Left cardiac atrium (tissue), 4 donors: ENCODE measurements around the gene CHST11. TPM values are rescaled to one million over a fixed set of nuclear protein-coding genes. Genes with fewer than 3 reads are reported as not detected.
"Not testable (repeated sequence)": the region's sequence is repeated elsewhere in the genome, so short reads cannot be mapped to it uniquely, and the experiment has no call there.

ENCODE experiments used
- ATAC-seq, 2 donors: fragments of 200-7000 bp; cut with Tn5 transposase; one replicate each; pipeline ENCODE4 v1.9.1; 2020; ENCODE audit warnings: mild to moderate bottlenecking in 2 of 2, moderate library complexity in 2 of 2
- DNase-seq: peaks from one replicate; pipeline ENCODE4 v3.0.0-alpha.2; 2020
- intact Hi-C, 2 donors: fragments of 100-400 bp; cut with DNase I; formaldehyde crosslinking; loops; one replicate each; pipeline versions ENCODE4 v1.14.1 to v1.15.1; 2022 to 2023
- microRNA-seq, 2 donors: library from miRNA; unstranded; fragments of <30 nt; microRNA quantifications; one replicate each; pipeline ENCODE4 v1.2.0, GENCODE V29; 2020
- total RNA-seq, 2 donors: library from RNA; stranded (reverse); fragmentation: NEBNext Ultra II Directional; extraction: Animal tissue kit (Norgen Biotek cat#: 25700); gene quantifications; one replicate each; pipeline ENCODE4 v1.2.1, GENCODE V29; 2021
- donor health status: DM: no; HTN: yes; CAD: no.
- donor health status: DM: no; HTN: yes; CAD: no; lungs with severe emphysema.
- donor health status: DM: yes; HTN: yes; CAD: no.
- donor health status: Dilated cardiomyopathy.

CHST11 gene
- total RNA-seq, 2 donors from 2014 or later = 12.9 to 17.7 TPM

GRCh38 chr12:104802208-104802607 lies 345.5 kb downstream of the CHST11 start:
- no peak for ATAC-seq
- DNase-seq = no peak
- intact Hi-C loops = no loop called here

GRCh38 chr12:104805186-104805585 lies 348.4 kb downstream of the CHST11 start:
- ATAC-seq (no peak), DNase-seq (no peak)
- intact Hi-C loops = no loop called here

DNA sequence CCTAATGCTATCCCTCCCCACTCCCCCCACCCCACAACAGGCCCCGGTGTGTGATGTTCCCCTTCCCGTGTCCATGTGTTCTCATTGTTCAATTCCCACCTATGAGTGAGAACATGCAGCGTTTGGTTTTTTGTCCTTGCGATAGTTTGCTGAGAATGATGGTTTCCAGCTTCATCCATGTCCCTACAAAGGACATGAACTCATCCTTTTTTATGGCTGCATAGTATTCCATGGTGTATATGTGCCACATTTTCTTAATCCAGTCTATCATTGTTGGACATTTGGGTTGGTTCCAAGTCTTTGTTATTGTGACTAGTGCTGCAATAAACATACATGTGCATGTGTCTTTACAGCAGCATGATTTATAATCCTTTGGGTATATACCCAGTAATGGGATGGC lies 349.4 kb downstream of the CHST11 start:
- ATAC-seq, DNase-seq, intact Hi-C loops: not testable (repeated sequence)

DNA sequence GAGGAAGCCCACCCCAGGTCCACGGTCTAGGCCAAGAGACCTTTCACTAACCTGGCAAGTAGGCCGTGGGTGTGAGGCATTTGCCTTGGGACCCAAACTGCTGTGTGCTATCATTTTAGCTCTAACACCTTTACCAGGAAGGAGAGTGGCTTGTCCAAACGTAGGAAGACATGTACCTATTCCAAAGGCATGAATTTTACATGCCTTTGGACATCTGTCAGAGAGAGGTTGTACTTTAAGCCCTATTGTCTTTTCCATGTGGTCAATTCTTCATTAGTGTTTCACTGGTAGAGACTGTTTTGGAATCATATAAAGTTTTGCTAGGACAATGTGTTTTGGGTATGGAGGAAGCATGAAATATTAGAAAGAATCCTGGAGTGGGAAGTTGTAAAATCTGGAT lies 352.5 kb downstream of the CHST11 start:
- no peak for ATAC-seq
- no peak for DNase-seq
- intact Hi-C loops = no loop called here

GRCh38 chr12:104809706-104810385 lies 353.1 kb downstream of the CHST11 start:
- DNase-seq (no peak), ATAC-seq (no peak)
- intact Hi-C loops = no loop called here

Small RNA genes lying within 50 kb of the gene (microRNA-seq; reads per million reads assigned to microRNA genes)
- gene MIR3922 = 0 to 0.27 reads per million in 2 donors

Other genes starting within 250 kb of the CHST11 start
- 100 to 1,000 TPM; 114 to 122 TPM for gene TXNRD1, start 241.2 kb upstream of the CHST11 start, total RNA-seq
- gene EID3, start 153.2 kb upstream of the CHST11 start, total RNA-seq = 1 to 10 TPM; 1.6 to 1.7 TPM